PC-9 (cell line): ENCODE results near the gene TOR3A.

Experiments
- EZH2 ChIP-seq: fragments of 200-600 bp; sonication (generic); IDR thresholded peaks from 2 replicates; pipeline ENCODE4 v1.8.0; 2017; ENCODE audit warnings: antibody characterized with exemption, low read depth
- TF ChIP-seq, protein P1 (sequence below): fragments of 200-600 bp; sonication (generic); conservative IDR thresholded peaks from 2 replicates; pipeline ENCODE4 v1.6.1; 2017; ENCODE audit warnings: mixed run types, antibody characterized with exemption, mild to moderate bottlenecking, moderate library complexity

DNA sequence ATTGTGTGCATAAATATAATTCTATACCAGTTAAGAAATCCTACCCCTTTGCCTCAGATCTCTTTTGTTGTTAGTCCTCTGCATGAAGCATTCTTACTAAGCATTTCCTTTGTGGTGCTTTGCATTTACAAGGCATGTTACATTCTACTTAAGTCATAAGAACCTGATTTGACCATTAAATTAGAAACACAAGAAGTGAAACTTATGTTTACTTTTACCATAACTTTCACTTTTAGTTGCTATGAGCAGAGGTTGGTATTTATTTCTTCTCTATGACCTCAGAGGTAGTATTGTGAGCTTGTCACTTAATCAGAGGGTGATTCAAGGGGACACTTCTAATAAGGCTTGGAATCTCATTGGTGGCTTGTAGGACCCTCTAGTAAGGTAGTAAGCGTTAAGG lies 47.1 kb upstream of the TOR3A start:
- no peak for TF ChIP-seq EZH2
- TF ChIP-seq, protein P1, sequence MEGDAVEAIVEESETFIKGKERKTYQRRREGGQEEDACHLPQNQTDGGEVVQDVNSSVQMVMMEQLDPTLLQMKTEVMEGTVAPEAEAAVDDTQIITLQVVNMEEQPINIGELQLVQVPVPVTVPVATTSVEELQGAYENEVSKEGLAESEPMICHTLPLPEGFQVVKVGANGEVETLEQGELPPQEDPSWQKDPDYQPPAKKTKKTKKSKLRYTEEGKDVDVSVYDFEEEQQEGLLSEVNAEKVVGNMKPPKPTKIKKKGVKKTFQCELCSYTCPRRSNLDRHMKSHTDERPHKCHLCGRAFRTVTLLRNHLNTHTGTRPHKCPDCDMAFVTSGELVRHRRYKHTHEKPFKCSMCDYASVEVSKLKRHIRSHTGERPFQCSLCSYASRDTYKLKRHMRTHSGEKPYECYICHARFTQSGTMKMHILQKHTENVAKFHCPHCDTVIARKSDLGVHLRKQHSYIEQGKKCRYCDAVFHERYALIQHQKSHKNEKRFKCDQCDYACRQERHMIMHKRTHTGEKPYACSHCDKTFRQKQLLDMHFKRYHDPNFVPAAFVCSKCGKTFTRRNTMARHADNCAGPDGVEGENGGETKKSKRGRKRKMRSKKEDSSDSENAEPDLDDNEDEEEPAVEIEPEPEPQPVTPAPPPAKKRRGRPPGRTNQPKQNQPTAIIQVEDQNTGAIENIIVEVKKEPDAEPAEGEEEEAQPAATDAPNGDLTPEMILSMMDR = no peak
